Measurements from ENCODE around the gene PANK4.

PANK4 gene

DNA sequence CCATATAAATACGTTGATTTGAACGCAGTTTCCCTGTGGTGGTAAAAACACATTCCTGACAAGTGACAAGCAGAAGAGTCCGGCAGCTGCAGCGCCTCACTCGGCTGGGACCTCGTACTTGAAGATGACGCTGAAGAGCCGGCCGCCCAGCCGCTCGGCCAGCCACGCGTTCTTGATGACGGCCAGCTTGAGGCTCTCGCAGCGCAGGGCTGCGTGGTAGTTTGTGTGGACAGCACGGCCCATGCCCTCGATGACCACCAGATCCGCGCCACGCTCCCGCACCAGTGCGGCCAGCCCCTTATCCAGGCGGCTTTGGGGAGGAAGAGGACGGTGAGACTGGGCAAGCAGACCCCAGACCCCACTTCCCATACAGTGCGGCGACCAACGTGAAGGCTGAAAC is 17.6 kb downstream of the PANK4 start:
- no peak for DNase-seq

DNA sequence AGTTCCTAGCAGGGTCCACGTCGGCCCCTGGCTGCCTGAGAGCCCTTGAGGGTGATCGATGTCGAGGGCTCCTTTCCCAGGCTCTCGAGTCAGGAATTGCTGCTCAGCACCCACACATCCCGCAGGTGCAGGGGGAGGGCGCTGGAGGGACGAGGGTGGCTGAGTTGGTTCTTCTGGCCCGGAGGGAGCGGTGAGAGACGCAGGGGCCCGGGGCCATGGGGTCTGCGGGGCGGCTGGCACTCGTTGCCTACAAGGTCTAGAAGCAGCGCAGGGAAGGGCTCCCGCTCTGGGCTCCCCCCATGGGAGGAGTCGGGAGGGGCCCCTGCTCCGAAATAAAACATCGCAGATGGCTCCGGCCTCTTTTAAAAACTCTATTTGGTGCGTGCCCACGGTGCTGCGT is 18.2 kb downstream of the PANK4 start:
- no peak for DNase-seq

DNA sequence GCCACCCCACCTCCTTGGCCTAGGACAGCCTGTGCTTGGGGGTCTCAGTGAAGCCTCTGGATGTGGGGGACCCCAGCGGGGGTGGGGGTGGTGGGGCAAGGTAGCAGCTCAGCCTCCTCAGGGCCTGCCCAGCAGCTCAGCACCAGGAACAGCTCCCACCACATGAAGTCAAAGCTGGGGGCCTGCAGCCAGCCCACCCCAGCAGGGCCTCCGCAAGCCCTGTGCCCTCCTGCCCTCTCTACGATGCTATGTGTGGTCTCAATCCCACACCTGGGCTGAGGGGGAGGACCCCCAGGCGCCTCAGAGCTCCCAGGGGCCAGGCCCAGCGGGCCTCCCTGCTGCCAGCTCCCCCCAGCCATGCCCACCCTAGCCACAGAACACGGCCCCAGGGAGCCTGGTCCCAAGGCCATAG is 18.6 kb downstream of the PANK4 start:
- DNase-seq: no peak

DNA sequence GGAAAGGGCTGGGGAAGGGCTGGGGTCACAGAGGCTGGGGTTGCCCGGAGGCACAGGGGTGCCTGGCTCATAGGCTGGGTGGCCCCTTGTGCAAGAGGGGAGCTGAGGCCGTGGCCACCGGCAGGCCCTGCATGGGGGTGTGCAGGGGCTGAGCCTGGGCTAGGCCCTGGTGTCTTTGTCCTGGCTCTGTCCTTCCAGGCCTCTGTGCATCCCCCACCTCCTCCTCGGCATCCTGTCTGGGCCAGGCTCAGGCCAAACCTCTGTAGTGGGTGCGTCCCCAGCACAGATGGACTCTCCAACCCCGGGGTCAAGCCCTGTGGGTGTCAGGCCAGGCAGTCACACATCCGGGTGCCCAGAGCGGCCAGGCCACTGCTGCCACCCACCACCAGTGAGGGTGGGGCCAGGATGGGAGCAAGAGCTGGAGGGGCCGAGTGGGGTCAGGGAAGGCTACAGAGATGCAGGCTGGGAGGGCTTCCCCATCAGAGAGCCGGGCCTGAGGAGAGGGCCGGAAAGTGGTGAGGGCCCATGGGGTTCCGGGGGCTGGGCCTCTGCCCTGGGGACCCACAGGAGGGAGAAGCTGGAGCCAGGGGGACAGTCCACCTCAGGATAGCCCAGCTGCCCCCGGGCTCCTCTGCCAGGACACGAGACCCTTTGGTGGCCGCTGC is 19.4 kb downstream of the PANK4 start:
- DNase-seq: no peak

DNA sequence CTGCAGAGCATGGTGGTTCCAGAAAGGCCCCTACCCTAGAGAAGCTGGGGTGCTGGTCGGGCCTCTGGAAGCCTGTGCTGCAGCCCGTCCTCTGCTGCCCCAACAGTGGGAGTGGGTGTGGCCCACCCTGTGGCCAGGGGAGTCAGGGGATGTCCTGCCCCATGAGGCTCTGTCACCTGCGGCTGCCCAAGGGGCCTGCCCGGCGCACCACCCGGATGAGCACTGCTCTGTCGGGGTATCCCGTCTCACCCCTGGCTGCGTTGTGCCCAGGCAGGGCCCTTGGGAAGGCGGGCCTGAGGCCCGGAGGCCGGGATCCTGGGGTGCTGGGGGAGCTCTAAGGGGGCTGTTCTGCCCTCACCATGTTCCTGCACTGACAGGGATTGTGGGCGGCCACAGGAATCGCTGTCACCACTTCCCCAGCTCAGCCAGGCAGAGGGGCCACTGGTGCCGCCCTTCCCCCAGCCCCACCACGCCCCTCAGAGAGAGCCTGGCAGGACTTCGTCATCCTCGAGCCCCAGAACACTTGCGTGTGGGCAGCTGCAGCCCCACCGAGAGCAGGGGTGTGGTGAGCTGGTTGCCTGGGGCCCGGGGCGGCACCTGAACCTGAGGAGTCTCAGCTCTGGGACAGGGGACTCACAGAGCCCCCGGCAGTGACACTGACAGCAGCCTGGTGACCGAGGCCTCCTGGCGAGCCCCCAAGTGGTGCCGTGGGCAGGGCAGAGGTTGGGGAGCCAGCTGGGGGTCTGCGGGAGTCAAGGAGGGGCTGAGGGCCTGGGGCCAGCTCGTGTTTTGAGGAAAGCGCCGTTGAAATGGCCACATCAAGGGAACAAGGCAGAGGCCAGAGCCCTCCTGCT is 20.2 kb downstream of the PANK4 start:
- no peak for DNase-seq

DNA sequence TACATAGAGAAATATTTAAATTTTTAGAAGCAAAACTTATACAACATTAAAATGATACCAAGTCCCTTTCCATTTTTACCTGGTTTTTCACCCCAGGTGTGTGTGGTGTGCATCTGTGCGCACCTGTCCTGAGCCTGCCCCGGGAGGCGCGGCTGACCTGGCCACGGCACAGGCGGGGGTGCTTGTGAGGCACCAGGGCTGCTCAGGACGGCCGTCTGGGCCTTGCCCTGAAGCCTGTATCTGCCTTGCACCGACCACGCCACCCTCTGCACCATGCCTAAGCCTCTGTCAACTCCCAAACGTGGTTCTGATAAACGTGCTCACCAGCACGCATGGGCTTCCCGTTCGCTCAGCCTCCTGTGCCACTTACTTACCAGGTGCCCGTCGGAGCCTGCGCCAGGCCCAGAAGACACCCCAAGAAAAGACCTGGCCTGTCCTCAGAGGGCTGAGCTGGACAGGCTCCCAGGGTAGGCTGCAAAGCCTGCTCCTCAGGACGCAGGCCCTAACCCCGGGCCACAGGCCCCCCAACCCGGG is 20.9 kb downstream of the PANK4 start:
- no peak for DNase-seq

DNA sequence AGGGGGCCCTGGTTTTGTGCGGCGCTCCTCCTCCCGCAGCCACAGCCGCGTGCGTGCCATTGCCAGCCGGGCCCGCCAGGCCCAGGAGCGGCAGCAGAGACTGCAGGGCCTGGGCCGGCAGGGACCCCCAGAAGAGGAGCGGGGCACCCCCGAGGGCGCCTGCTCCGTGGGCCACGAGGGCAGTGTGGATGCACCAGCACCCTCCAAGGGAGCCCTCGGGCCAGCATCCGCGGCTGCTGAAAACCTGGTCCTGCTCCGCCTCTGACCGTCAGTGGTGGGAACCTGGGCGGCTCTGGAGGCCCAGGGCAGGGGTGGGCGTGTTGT is 21.5 kb downstream of the PANK4 start:
- no peak for DNase-seq

DNA sequence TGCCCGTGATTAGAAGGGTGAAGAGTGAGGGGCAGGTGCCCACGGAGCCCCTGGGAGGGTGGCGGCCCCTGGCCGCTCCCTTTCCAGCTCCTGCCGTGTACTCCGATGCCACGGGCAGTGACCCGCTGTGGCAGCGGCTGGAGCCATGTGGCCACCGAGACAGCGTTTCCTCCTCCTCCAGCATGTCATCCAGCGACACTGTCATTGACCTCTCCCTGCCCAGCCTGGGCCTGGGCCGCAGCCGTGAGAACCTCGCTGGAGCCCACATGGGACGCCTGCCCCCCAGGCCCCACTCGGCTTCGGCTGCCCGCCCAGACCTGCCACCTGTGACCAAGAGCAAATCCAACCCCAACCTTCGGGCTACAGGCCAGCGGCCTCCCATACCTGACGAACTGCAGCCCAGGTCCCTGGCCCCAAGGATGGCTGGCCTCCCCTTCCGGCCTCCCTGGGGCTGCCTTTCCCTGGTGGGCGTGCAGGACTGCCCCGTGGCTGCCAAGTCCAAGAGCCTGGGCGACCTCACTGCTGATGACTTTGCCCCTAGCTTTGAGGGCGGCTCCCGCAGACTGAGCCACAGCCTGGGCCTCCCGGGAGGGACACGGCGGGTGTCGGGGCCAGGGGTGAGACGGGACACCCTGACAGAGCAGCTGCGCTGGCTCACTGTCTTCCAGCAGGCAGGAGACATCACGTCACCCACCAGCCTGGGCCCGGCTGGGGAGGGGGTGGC is 22.0 kb downstream of the PANK4 start:
- DNase-seq: no peak

DNA sequence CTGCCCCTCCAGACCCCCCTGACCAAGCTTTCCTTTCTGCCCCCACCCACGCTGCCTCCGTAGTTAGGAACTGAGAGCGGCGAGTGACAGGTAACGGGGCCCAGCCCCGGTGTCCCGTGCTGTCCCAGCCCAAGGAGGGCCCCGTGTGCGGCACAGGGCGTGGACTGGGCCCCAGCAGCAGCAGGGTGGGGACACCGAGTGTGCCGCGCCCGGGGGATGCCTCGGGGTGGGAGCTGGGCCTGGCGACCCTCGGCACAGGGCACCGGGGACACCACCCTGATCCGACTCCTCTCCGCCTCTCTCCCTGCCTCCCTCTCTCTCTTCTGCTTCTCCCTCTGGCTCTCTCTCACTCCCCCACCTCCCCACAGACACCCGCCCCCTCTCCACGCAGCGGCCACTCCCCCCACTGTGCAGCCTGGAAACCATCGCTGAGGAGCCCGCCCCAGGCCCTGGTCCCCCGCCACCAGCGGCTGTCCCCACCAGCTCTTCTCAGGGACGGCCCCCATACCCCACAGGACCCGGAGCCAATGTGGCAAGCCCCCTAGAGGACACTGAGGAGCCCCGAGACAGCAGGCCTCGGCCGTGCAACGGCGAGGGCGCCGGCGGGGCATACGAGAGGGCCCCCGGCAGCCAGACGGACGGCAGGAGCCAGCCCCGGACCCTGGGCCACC is 22.7 kb downstream of the PANK4 start:
- DNase-seq: no peak

DNA sequence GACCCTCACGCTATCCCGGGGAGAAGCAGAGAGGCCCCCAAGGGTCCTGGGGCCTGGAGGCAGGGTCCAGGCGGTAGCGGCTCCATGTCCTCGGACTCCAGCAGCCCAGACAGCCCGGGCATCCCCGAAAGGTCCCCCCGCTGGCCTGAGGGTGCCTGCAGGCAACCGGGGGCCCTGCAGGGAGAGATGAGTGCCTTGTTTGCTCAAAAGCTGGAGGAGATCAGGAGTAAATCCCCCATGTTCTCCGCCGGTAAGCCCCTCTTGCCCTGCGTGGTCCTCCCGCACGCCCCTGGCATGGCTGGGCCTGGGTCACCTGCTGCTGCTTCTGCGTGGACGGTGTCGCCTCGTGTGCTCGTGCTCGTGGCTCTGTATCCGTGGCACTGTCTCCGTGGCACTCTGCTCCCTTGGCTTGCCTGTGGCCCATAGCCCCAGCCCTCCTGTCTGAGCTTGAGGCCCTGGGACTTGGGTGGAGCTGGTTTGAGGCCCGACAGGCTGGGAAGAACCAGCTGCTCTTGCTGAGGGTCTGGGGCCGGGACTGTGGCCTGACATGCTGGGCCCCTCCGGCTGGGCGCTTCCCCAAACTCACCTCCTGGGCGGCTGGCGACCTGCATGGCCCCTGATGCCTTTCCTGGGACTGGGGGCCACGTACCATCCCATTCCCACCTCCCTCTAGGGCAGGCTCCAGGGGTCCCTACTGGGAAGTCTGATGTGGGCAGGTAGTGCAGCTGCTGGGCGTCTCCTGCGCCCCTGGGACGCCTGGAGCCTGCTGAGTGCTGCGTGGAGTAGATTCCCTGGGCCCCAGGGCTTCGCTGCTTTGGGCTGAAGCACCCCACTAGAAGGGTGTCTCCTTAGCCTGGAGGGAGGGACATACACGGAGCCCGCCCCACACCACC is 23.5 kb downstream of the PANK4 start:
- DNase-seq: no peak

DNA sequence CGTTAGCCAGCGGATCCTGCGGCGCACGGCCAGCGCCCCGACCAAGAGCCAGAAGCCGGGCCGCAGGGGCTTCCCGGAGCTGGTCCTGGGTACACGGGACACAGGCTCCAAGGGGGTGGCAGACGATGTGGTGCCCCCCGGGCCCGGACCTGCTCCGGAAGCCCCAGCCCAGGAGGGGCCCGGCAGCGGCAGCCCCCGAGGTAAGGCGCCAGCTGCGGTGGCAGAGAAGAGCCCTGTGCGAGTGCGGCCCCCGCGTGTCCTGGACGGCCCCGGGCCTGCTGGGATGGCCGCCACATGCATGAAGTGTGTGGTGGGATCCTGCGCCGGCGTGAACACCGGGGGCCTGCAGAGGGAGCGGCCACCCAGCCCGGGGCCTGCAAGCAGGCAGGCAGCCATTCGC is 24.2 kb downstream of the PANK4 start:
- no peak for DNase-seq

DNA sequence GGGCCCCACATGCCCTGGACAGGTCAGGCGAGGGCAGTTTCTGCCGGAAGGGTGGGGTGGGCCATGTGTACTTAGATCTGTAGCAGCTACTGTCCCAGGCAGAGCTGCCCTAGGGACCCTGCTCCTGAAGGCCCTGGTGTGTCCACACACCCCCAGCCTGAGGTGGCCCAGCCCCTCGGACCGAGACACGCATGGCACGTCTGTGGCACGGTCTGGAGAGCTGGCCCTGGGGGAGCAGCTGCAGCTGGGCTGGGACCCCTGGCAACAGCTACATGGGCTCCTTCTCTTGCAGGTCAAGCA is 24.6 kb downstream of the PANK4 start:
- DNase-seq: no peak

DNA sequence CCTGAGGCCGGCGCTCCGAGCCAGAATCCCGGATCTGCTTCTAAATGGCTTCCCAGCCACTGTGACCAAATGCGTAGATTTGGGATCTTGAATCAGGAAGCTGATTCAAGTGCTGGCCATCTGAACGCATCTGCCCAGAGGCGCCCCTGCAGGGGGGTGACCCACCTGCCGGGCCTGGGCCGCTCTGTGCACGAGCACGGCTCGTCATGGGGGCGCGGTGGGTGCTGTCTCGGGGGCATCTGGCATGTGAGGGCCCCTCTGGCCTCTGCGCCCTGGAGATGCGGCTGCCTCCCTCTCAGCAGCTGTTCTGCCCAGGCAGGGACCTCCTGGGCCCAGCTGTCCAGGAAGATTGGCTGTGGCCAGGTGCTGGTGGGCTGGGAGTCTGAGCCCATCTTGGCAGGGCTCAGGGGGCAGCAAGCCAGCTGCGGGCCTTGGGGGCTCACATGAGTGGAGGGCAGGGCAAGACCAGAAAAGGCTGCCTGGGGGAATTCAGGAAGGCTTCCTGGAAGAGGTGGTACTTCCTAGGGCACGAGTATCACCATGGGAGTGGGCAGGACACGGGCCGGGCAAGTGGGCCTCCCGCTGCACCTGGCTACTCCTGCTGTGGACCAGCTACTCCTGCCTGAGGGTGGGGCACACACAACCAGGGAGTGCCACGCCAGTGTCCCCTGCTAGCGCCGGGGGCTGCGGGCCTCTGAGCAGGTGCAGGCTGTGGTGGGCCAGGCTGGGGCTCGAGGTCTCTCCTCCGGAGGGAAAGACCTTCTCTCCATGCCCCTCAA is 25.2 kb downstream of the PANK4 start:
- DNase-seq: no peak

DNA sequence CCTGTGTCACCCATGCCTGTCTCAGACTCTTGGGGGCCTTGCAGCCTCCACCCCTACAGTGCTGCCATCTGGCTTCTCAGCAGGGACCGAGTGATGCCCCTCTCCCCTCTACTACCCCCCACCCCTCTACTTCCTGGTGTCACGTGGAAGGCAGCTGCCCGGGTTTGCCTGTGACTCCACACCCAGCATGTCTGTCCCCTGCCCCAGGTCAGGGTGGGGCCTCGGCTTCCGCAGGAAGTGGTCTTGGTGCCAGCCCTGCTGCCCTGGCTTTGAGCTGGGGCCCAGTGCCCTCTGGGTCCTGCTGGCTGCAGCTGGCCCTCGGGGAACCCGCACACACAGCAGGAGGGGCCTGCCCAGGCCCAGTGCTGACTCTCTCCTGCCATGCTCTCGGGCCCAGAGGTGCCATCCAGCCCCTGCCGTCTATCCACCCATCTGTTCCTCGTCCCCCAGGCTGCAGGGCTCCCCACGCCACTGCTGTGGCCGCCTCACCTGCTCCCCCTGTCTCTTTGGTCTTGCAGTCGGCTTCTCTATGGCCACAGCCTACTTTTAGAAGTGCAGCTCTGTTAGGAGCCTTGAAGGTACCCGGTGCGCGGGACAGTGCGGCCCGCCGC is 26.3 kb downstream of the PANK4 start:
- DNase-seq: no peak

DNA sequence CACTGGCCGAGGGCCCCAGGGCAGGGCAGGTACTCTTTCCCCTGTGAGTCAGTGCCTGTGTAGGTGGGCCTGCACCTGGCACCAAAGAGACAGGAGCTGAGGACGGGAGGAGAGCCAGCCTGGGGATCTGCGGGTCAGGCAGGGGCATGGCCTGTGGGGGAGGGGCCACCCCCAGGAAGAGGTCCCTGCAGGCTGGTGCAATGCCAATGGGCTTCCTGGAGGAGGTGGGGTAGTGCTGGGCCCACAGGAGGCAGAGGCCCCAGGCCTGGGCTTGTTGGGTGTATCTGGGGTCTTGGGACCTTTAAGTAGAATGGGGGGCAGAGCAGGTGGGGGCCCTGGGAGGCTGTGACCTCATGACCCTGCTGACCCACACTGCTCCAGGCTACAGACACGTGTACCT is 27.1 kb downstream of the PANK4 start:
- DNase-seq: no peak

DNA sequence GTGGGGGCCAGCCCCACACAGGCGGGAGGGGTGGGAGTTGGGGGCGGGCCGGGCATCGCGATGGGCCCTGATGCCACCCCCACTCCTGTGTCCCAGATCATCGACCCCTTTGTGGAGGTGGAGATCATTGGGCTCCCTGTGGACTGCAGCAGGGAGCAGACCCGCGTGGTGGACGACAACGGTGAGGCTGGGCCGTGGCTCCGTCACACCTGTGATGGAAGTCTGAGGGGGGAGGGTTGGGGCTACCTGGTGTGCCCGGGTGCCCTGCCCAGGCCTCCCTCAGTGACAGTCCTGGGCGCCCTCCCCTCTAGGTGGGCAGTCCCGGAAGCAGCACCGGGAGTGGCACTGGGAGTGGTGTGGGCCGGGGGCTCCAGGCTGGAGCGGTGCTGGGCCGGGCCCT is 27.7 kb downstream of the PANK4 start:
- no peak for DNase-seq

DNA sequence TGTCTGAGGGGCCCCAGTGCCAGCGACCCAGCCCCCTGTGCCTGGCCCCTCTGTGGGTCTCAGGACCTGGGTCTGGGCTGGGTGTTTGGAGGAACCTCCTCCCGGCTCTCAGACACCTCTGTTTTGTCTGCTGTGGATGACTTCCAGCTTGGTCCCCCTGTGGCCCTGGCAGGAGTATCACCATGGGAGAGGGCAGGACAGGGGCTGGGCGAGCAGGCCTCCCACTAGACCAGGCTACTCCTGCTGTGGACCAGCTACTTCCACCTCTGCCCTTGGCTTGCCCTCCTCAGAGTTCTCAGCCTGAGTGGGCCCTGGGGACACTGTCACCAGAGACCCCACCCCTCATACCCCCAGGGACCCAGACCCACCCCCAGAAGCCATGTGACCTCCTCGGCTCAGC is 28.5 kb downstream of the PANK4 start:
- DNase-seq: no peak

DNA sequence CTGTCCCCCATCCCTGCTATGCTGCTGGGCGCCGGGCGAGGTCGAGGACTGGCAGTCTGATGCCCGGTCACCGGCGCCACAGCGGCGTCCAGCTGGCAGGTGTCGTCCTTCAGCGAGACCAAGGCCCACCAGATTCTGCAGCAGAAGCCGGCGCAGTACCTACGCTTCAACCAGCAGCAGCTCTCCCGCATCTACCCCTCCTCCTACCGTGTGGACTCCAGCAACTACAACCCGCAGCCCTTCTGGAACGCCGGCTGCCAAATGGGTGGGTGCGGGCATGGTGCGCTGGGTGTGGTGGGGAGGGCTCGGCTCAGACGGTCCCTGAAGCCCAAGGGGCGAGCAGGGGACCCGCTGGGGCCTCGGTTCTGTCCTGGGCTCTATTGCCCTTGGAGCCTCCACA is 29.6 kb downstream of the PANK4 start:
- no peak for DNase-seq

DNA sequence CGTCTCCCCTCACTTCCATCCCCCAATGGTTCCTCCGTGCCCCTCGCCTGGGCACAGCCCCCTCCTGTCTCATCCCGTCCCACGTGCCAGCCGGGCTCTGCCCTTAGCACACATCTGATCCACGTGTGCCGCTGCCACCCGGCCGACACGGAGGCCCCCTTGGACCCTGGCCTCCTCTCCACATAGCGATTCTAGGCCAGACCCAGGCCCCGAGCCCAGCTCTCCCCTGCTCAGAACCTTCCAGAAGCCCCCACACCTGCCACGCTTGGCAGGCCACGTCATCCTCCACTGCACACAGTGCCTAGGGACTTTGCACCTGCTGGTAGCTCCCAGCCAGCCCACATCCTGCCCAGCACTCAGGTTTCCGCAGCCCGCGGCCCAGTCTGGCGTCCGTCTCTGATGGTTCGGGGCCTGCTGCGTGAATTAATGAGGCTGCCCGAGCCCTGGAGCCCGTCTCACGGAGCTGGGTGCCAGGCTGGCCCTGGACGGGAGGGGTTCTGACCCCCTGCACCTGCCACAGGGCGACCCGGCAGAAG is 30.2 kb downstream of the PANK4 start:
- no peak for DNase-seq

DNA sequence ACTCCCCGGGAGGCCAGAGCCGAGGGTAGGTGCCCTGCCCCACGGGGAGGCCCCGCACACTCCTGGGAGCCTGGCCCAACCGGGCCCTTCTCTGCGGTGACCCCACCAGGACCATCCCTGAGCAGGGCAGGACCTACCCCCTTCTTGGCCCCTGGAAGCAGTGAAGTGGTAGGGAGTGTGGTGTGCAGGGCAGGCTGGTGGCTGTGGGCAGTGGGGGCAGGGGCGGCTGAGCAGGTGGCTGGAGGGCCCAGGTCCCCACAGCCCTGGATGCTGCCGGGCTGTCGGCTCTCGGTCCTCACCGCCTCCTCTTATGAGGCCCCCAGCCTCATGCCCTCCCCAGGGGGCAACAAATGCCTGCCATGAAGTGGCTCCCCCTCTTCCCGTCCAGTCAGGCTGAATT is 30.9 kb downstream of the PANK4 start:
- DNase-seq: no peak

DNA sequence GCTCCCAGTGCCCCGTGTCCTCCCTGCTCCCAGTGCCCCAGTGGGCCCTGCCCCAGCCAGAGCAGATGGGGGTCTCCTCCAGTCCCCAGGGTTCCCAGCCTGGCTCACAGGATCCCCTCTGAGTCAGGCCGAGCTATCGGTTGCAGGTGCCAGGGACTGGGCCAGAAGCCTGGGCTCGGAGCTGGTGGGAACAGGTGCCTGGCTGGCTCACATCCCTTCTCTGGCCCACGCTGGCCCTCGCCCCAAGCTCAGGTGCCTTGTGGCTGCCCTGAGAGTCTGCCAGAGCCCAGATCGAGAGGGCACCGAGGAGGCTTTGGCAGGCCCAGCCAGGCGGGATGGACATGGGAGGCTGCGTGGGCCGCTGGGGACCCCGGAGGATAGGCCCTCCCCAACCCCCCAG is 31.4 kb downstream of the PANK4 start:
- no peak for DNase-seq
